WTC11 (cell line): Measurements from ENCODE around the gene SRD5A1. TPM values are rescaled to one million over a fixed set of nuclear protein-coding genes. Genes with fewer than 3 reads are reported as not detected.

Experiments used
- ATAC-seq: fragments of 200-7000 bp; cut with Tn5 transposase; 2 replicates; pipeline ENCODE4 v1.10.0; 2021; ENCODE audit warnings: mild to moderate bottlenecking, moderate library complexity
- CTCF ChIA-PET: fragments of 300-600 bp; sonication (Branson Sonifier 250); formaldehyde crosslinking; loops from one replicate; lab custom pipeline; 2021; ENCODE audit warnings: antibody characterized with exemption; lab: Charles Lee
- POLR2A ChIA-PET: fragments of 350-600 bp; sonication (Branson Sonifier 250); formaldehyde crosslinking; loops from one replicate; lab custom pipeline; 2021; ENCODE audit warnings: antibody characterized with exemption; lab: Charles Lee
- DNase-seq: peaks from one replicate; pipeline ENCODE4 v3.0.0; 2021; ENCODE audit warnings: low spot score
- H3K27ac Mint-ChIP-seq: 2 replicates; pipeline ENCODE4 v1.8.0; 2021; ENCODE audit warnings: mixed read lengths
- H3K27me3 Mint-ChIP-seq: 2 replicates; pipeline ENCODE4 v1.8.0; 2021; ENCODE audit warnings: low read depth, mild to moderate bottlenecking, moderate library complexity, mixed read lengths
- H3K36me3 Mint-ChIP-seq: 2 replicates; pipeline ENCODE4 v1.8.0; 2021; ENCODE audit warnings: mixed read lengths
- H3K4me1 Mint-ChIP-seq: 2 replicates; pipeline ENCODE4 v1.8.0; 2022; ENCODE audit warnings: mixed read lengths
- H3K4me3 Mint-ChIP-seq: 2 replicates; pipeline ENCODE4 v1.8.0; 2021; ENCODE audit warnings: mild to moderate bottlenecking, moderate library complexity, mixed read lengths
- H3K9me3 Mint-ChIP-seq: 2 replicates; pipeline ENCODE4 v1.8.0; 2021; ENCODE audit warnings: mixed read lengths
- EMX1 ChIP-seq: fragments of 250-450 bp; sonication (Bioruptor Pico); IDR thresholded peaks from 2 replicates; pipeline ENCODE4 v1.8.0; 2021; ENCODE audit warnings: mild to moderate bottlenecking
- FOXK1 ChIP-seq: sonication (generic); formaldehyde crosslinking; IDR thresholded peaks from 2 replicates; pipeline ENCODE4 v1.8.0; 2022; ENCODE audit warnings: mild to moderate bottlenecking, moderate library complexity, missing genetic modification reagents
- IRF2 ChIP-seq: sonication (generic); formaldehyde crosslinking; IDR thresholded peaks from 2 replicates; pipeline ENCODE4 v1.8.0; 2022; ENCODE audit warnings: low read depth, missing genetic modification reagents, borderline replicate concordance
- MYBL2 ChIP-seq: sonication (generic); formaldehyde crosslinking; IDR thresholded peaks from 2 replicates; pipeline ENCODE4 v1.8.1; 2023; ENCODE audit warnings: mild to moderate bottlenecking, moderate library complexity, missing genetic modification reagents
- OVOL2 ChIP-seq: fragments of 250-450 bp; sonication (Bioruptor Pico); IDR thresholded peaks from 2 replicates; pipeline ENCODE4 v1.9.0; 2021; ENCODE audit warnings: mild to moderate bottlenecking, borderline replicate concordance
- PRRX2 ChIP-seq: fragments of 250-450 bp; sonication (Bioruptor Pico); IDR thresholded peaks from 2 replicates; pipeline ENCODE4 v1.8.0; 2021; ENCODE audit warnings: mild to moderate bottlenecking
- SOX15 ChIP-seq: fragments of 250-450 bp; sonication (Bioruptor Pico); IDR thresholded peaks from 2 replicates; pipeline ENCODE4 v1.9.0; 2021; ENCODE audit warnings: mild to moderate bottlenecking
- TEAD1 ChIP-seq: sonication (generic); formaldehyde crosslinking; IDR thresholded peaks from 2 replicates; pipeline ENCODE4 v1.8.0; 2022; ENCODE audit warnings: mild to moderate bottlenecking, missing genetic modification reagents
- ZBTB21 ChIP-seq: sonication (generic); formaldehyde crosslinking; IDR thresholded peaks from 2 replicates; pipeline ENCODE4 v1.8.1; 2023; ENCODE audit warnings: mild to moderate bottlenecking, missing genetic modification reagents, borderline replicate concordance
- ZNF219 ChIP-seq: sonication (generic); formaldehyde crosslinking; IDR thresholded peaks from 2 replicates; pipeline ENCODE4 v1.8.0; 2023; ENCODE audit warnings: missing genetic modification reagents, mild to moderate bottlenecking, borderline replicate concordance
- ZNF232 ChIP-seq: sonication (generic); formaldehyde crosslinking; IDR thresholded peaks from 2 replicates; pipeline ENCODE4 v1.8.0; 2022; ENCODE audit warnings: mild to moderate bottlenecking, missing genetic modification reagents
- ZNF416 ChIP-seq: fragments of 250-450 bp; sonication (Bioruptor Pico); IDR thresholded peaks from 2 replicates; pipeline ENCODE4 v1.9.0; 2021; ENCODE audit warnings: mild to moderate bottlenecking, inconsistent platforms
- ZNF671 ChIP-seq: fragments of 250-450 bp; sonication (Bioruptor Pico); IDR thresholded peaks from 2 replicates; pipeline ENCODE4 v1.8.0; 2021; ENCODE audit warnings: mild to moderate bottlenecking
- total RNA-seq: library from RNA; stranded (reverse); gene quantifications from 3 replicates; pipeline ENCODE4 v1.2.3, GENCODE V29; 2021
- TF ChIP-seq, protein P1 (sequence below): sonication (generic); formaldehyde crosslinking; IDR thresholded peaks from 2 replicates; pipeline ENCODE4 v1.8.1; 2023; ENCODE audit warnings: mild to moderate bottlenecking, missing genetic modification reagents, moderate library complexity
- TF ChIP-seq, protein P2 (sequence below): sonication (generic); formaldehyde crosslinking; IDR thresholded peaks from 2 replicates; pipeline ENCODE4 v1.8.1; 2022; ENCODE audit warnings: low read depth, missing genetic modification reagents, borderline replicate concordance
- TF ChIP-seq, protein P3 (sequence below): fragments of 250-450 bp; sonication (Bioruptor Pico); conservative IDR thresholded peaks from 2 replicates; pipeline ENCODE4 v1.9.0; 2021; ENCODE audit warnings: mild to moderate bottlenecking
- TF ChIP-seq, protein P4 (sequence below): sonication (generic); formaldehyde crosslinking; conservative IDR thresholded peaks from 2 replicates; pipeline ENCODE4 v1.8.1; 2023; ENCODE audit warnings: mild to moderate bottlenecking, low read depth, missing genetic modification reagents, moderate library complexity
- TF ChIP-seq, protein P5 (sequence below): sonication (generic); formaldehyde crosslinking; IDR thresholded peaks from 2 replicates; pipeline ENCODE4 v1.8.0; 2023; ENCODE audit warnings: missing genetic modification reagents, mild to moderate bottlenecking, borderline replicate concordance

The SRD5A1 gene
- total RNA-seq, 1 experiment from 2014 or later, result 36.9 TPM

DNA sequence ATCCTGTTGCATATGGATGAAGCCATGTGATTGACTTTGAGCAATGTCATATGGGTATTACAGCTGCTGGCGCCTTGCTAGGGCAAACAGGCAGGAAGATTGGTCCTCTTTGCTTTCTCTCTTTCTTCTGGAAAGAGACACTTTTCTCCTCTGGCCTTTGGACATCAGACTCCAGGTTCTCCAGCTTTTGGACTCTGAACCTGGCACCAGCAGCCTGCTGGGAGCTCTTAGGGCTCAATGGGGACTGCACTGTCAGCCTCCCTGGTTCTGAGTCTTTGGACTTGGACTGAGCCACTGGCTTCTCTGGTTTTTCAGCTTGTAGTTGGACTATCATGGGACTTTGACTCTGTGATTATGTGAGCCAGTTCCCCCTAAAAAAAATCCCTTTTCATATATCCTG is 45.1 kb downstream of the SRD5A1 start:
- no peak overlapping the region for H3K4me3 Mint-ChIP-seq
- no peak for DNase-seq
- peaks cover 14% of the 10 kb centered on the region for H3K27me3 Mint-ChIP-seq
- H3K36me3 Mint-ChIP-seq, result peaks cover 22% of the 10 kb centered on the region
- ChIA-PET CTCF (no interaction called here), POLR2A (no interaction called here)
- H3K4me1 Mint-ChIP-seq, result no peaks in the 10 kb centered on the region
- no peak for TF ChIP-seq PRRX2 (CRISPR knock-in tag)
- TF ChIP-seq ZNF416 (CRISPR knock-in tag), result no peak
- no peak for TF ChIP-seq ZNF232 (CRISPR knock-in tag)
- TF ChIP-seq, protein P1, sequence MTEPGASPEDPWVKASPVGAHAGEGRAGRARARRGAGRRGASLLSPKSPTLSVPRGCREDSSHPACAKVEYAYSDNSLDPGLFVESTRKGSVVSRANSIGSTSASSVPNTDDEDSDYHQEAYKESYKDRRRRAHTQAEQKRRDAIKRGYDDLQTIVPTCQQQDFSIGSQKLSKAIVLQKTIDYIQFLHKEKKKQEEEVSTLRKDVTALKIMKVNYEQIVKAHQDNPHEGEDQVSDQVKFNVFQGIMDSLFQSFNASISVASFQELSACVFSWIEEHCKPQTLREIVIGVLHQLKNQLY (CRISPR knock-in tag), result no peak
- TF ChIP-seq EMX1 (CRISPR knock-in tag), result no peak
- peaks cover 51% of the 10 kb centered on the region for H3K9me3 Mint-ChIP-seq
- no peak overlapping the region for H3K27ac Mint-ChIP-seq
- no peak for ATAC-seq

DNA sequence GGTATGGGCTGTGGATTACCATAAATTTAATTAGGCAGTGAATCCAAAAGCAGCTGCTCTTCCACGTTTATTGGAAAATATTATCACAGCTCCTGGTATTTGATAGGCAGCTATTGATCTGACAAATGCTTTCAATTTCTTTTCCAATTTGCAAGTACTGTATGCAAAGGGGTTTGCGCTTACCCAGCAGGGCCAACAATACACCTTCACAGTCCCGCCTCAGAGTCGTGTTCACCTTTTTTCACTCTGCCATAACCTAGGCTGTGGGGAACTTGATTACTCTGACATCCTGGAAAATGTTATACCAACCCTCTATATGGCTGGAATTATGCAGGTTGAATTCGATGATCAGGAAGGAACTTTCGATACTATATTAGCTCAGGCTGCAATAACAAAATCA is 47.7 kb downstream of the SRD5A1 start:
- H3K9me3 Mint-ChIP-seq, result peaks cover 32% of the 10 kb centered on the region
- no peak for ATAC-seq
- TF ChIP-seq, protein P2, sequence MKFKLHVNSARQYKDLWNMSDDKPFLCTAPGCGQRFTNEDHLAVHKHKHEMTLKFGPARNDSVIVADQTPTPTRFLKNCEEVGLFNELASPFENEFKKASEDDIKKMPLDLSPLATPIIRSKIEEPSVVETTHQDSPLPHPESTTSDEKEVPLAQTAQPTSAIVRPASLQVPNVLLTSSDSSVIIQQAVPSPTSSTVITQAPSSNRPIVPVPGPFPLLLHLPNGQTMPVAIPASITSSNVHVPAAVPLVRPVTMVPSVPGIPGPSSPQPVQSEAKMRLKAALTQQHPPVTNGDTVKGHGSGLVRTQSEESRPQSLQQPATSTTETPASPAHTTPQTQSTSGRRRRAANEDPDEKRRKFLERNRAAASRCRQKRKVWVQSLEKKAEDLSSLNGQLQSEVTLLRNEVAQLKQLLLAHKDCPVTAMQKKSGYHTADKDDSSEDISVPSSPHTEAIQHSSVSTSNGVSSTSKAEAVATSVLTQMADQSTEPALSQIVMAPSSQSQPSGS, result no peak
- TF ChIP-seq ZNF671 (CRISPR knock-in tag) (no peak), IRF2 (CRISPR knock-in tag) (no peak), OVOL2 (CRISPR knock-in tag) (no peak), SOX15 (CRISPR knock-in tag) (no peak), ZNF219 (no peak), MYBL2 (CRISPR knock-in tag) (no peak), ZBTB21 (CRISPR knock-in tag) (no peak), TEAD1 (CRISPR knock-in tag) (no peak), ZNF416 (CRISPR knock-in tag) (no peak), FOXK1 (CRISPR knock-in tag) (no peak)
- TF ChIP-seq, protein P3, sequence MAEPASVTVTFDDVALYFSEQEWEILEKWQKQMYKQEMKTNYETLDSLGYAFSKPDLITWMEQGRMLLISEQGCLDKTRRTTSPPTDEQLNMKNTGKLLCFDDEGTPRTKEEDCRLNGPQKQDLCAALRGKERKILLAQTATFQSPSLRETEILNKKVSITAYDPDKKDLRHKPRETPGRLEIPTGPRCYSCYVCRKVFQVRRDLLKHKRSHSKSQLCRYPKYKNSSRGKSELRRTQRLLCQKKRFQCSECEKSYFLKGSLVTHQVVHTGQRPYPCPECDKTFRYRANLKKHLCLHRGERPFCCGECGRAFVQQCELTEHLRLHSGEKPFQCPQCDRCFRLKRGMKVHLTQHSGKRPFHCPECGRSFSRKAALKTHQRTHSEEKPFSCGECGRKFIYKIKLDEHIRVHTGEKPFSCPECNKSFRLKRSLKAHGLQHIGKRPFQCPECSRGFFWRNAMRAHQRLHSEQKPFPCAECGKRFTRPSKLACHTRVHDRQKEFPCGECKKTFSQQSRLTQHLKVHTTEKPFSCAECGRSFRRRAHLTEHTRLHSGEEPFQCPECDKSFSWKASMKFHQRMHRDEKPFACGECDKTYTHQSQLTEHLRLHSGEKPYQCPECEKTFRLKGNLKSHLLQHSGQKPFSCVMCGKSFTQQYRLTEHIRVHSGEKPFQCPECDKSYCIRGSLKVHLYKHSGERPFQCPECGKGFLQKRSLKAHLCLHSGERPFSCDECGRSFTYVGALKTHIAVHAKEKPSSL, result no peak
- TF ChIP-seq, protein P4, sequence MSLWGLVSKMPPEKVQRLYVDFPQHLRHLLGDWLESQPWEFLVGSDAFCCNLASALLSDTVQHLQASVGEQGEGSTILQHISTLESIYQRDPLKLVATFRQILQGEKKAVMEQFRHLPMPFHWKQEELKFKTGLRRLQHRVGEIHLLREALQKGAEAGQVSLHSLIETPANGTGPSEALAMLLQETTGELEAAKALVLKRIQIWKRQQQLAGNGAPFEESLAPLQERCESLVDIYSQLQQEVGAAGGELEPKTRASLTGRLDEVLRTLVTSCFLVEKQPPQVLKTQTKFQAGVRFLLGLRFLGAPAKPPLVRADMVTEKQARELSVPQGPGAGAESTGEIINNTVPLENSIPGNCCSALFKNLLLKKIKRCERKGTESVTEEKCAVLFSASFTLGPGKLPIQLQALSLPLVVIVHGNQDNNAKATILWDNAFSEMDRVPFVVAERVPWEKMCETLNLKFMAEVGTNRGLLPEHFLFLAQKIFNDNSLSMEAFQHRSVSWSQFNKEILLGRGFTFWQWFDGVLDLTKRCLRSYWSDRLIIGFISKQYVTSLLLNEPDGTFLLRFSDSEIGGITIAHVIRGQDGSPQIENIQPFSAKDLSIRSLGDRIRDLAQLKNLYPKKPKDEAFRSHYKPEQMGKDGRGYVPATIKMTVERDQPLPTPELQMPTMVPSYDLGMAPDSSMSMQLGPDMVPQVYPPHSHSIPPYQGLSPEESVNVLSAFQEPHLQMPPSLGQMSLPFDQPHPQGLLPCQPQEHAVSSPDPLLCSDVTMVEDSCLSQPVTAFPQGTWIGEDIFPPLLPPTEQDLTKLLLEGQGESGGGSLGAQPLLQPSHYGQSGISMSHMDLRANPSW, result no peak
- TF ChIP-seq, protein P5, sequence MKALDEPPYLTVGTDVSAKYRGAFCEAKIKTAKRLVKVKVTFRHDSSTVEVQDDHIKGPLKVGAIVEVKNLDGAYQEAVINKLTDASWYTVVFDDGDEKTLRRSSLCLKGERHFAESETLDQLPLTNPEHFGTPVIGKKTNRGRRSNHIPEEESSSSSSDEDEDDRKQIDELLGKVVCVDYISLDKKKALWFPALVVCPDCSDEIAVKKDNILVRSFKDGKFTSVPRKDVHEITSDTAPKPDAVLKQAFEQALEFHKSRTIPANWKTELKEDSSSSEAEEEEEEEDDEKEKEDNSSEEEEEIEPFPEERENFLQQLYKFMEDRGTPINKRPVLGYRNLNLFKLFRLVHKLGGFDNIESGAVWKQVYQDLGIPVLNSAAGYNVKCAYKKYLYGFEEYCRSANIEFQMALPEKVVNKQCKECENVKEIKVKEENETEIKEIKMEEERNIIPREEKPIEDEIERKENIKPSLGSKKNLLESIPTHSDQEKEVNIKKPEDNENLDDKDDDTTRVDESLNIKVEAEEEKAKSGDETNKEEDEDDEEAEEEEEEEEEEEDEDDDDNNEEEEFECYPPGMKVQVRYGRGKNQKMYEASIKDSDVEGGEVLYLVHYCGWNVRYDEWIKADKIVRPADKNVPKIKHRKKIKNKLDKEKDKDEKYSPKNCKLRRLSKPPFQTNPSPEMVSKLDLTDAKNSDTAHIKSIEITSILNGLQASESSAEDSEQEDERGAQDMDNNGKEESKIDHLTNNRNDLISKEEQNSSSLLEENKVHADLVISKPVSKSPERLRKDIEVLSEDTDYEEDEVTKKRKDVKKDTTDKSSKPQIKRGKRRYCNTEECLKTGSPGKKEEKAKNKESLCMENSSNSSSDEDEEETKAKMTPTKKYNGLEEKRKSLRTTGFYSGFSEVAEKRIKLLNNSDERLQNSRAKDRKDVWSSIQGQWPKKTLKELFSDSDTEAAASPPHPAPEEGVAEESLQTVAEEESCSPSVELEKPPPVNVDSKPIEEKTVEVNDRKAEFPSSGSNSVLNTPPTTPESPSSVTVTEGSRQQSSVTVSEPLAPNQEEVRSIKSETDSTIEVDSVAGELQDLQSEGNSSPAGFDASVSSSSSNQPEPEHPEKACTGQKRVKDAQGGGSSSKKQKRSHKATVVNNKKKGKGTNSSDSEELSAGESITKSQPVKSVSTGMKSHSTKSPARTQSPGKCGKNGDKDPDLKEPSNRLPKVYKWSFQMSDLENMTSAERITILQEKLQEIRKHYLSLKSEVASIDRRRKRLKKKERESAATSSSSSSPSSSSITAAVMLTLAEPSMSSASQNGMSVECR (CRISPR knock-in tag), result no peak
- ChIA-PET POLR2A (interaction anchor here (0.5 to 0.7 kb wide), 2 partner anchors 13 to 22 kb away, joined by 3 to 4 read pairs; no protein-coding TSS in a partner anchor), CTCF (no interaction called here)
- no peak overlapping the region for H3K27ac Mint-ChIP-seq
- peaks cover 8% of the 10 kb centered on the region for H3K36me3 Mint-ChIP-seq
- no peak overlapping the region for H3K4me3 Mint-ChIP-seq
- peaks cover 26% of the 10 kb centered on the region for H3K27me3 Mint-ChIP-seq
- DNase-seq, result no peak
- no peaks in the 10 kb centered on the region for H3K4me1 Mint-ChIP-seq
